Mesendoderm (in vitro differentiated cells): Measurements from ENCODE around the gene RGS10.

Experiments used
- DNase-seq: peaks from one replicate; pipeline ENCODE4 v3.0.0; 2013
- H2AK5ac ChIP-seq: 2 replicates; pipeline ENCODE4 v1.6.1; 2013; ENCODE audit warnings: low read length, inconsistent platforms
- H2BK120ac ChIP-seq: 2 replicates; pipeline ENCODE4 v1.6.1; 2013; ENCODE audit warnings: low read depth, mild to moderate bottlenecking, low read length, moderate library complexity, mixed read lengths
- H2BK15ac ChIP-seq: replicated peaks from 2 replicates; pipeline ENCODE4 v1.6.1; 2013; ENCODE audit warnings: low read depth, mild to moderate bottlenecking, moderate library complexity
- H2BK5ac ChIP-seq: 2 replicates; pipeline ENCODE4 v1.6.1; 2013; ENCODE audit warnings: low read length, inconsistent platforms
- H3K18ac ChIP-seq: 2 replicates; pipeline ENCODE4 v1.6.1; 2013; ENCODE audit warnings: mild to moderate bottlenecking, low read length, mixed read lengths
- H3K23ac ChIP-seq: one replicate; pipeline ENCODE4 v1.6.1; 2013; ENCODE audit warnings: low read length
- H3K27ac ChIP-seq: 2 replicates; pipeline ENCODE4 v1.5.1; 2013; ENCODE audit warnings: low read depth, mild to moderate bottlenecking, inconsistent platforms, low read length, moderate library complexity
- H3K27me3 ChIP-seq: 2 replicates; pipeline ENCODE4 v1.6.1; 2013; ENCODE audit warnings: low read length, control low read depth, mild to moderate bottlenecking, inconsistent platforms; ENCODE audit not compliant: insufficient read depth, poor library complexity
- H3K36me3 ChIP-seq: 2 replicates; pipeline ENCODE4 v1.6.1; 2013; ENCODE audit warnings: low read length, inconsistent platforms; ENCODE audit not compliant: control insufficient read depth, insufficient read depth
- H3K4ac ChIP-seq: one replicate; pipeline ENCODE4 v1.6.1; 2013; ENCODE audit warnings: low read depth, mild to moderate bottlenecking, low read length, moderate library complexity
- H3K4me1 ChIP-seq: 2 replicates; pipeline ENCODE4 v1.6.1; 2013; ENCODE audit warnings: low read depth, low read length, inconsistent platforms; ENCODE audit not compliant: control insufficient read depth
- H3K4me2 ChIP-seq: 2 replicates; pipeline ENCODE4 v1.6.1; 2013; ENCODE audit warnings: low read length
- H3K4me3 ChIP-seq: 2 replicates; pipeline ENCODE4 v1.5.1; 2013; ENCODE audit warnings: mild to moderate bottlenecking, low read length
- H3K56ac ChIP-seq: one replicate; pipeline ENCODE4 v1.6.1; 2013; ENCODE audit warnings: low read length
- H3K79me1 ChIP-seq: 2 replicates; pipeline ENCODE4 v1.6.1; 2013; ENCODE audit warnings: low read length, inconsistent platforms
- H3K79me2 ChIP-seq: 2 replicates; pipeline ENCODE4 v1.6.1; 2013; ENCODE audit warnings: mild to moderate bottlenecking, low read length; ENCODE audit not compliant: control insufficient read depth, insufficient read depth
- H3K9ac ChIP-seq: 2 replicates; pipeline ENCODE4 v1.6.1; 2013; ENCODE audit warnings: low read length, inconsistent platforms
- H4K5ac ChIP-seq: one replicate; pipeline ENCODE4 v1.6.1; 2013; ENCODE audit warnings: low read length
- H4K8ac ChIP-seq: one replicate; pipeline ENCODE4 v1.6.1; 2013; ENCODE audit warnings: low read depth, mild to moderate bottlenecking, control low read depth, low read length, moderate library complexity
- WGBS: extraction: QIAGEN DNeasy Blood & Tissue Kit; methylation state at CpG from one replicate; pipeline ENCODE4 v1.1.7; 2013; ENCODE audit warnings: low lambda C conversion rate, missing lambda C conversion rate; ENCODE audit not compliant: insufficient coverage; ENCODE audit errors: extremely low coverage; 5-methylcytosine and 5-hydroxymethylcytosine counted together

Gene RGS10

DNA sequence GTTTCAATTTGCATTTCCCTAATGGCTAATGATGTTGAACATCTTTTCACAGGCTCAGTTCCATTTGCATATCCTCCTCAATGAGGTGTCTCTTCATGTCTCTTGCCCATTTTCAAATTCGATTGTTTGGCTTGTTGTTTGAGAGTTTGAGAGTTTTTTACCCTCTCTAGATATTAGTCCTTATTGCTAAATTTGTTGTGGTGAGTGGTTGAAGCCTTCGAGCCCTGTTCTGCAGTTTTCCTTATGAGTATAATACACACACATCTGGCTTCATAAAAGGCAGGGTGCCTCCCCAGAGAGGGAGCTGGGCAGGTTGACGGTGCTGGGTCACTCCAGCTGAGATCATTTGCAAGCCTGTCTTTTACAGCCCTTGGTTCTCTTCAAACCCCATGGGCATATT lies 65.1 kb downstream of the RGS10 start:
- H4K5ac ChIP-seq: no peak overlapping the region
- H3K4ac ChIP-seq: no peak overlapping the region
- H2AK5ac ChIP-seq: no peak overlapping the region
- H2BK15ac ChIP-seq: no peak overlapping the region
- no peaks in the 10 kb centered on the region for H3K79me1 ChIP-seq
- DNase-seq: no peak
- H3K4me3 ChIP-seq: no peak overlapping the region
- H3K27ac ChIP-seq: no peak overlapping the region
- H2BK120ac ChIP-seq: no peak overlapping the region
- H3K27me3 ChIP-seq: peaks cover 6% of the 10 kb centered on the region
- H3K56ac ChIP-seq: no peak overlapping the region
- no peak overlapping the region for H3K4me2 ChIP-seq
- H3K23ac ChIP-seq: no peak overlapping the region
- H3K36me3 ChIP-seq: no peaks in the 10 kb centered on the region
- no peak overlapping the region for H2BK5ac ChIP-seq
- H3K79me2 ChIP-seq: no peaks in the 10 kb centered on the region
- H3K4me1 ChIP-seq: no peaks in the 10 kb centered on the region
- no peak overlapping the region for H3K18ac ChIP-seq
- H3K9ac ChIP-seq: no peak overlapping the region
- H4K8ac ChIP-seq: no peak overlapping the region
- WGBS: no CpG with 5 or more reads among the region's 3 CpGs

DNA sequence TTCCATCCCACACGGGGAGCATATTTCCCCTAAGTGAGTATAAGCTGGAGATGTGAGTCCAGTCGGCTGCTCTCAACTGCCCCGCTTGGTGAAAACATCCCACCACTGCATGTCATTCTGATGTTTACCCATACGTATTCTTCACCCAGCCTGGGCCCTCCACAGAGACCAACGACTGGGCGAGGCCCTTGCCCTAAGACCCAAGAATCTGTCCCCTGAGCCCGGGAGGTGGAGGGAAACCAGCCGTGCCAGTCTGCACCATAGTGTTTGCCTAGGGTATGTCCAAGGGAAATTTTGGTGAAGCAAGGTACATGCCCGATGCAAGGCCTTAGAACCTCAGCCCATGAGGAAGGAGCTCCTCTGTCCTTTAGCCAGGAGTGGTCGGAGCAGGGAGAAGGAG lies 67.9 kb downstream of the RGS10 start:
- Histone ChIP-seq H3K4me3 (no peak overlapping the region), H3K23ac (no peak overlapping the region), H3K56ac (no peak overlapping the region), H3K4me2 (no peak overlapping the region), H3K4me1 (no peaks in the 10 kb centered on the region), H2BK15ac (no peak overlapping the region), H4K5ac (no peak overlapping the region), H2BK5ac (no peak overlapping the region), H4K8ac (no peak overlapping the region), H3K27me3 (peaks cover 6% of the 10 kb centered on the region), H3K36me3 (no peaks in the 10 kb centered on the region), H2BK120ac (no peak overlapping the region), H2AK5ac (no peak overlapping the region), H3K79me2 (no peaks in the 10 kb centered on the region), H3K79me1 (no peaks in the 10 kb centered on the region), H3K4ac (no peak overlapping the region), H3K9ac (no peak overlapping the region), H3K27ac (no peak overlapping the region), H3K18ac (no peak overlapping the region)
- DNase-seq: no peak
- WGBS: no CpG with 5 or more reads among the region's 10 CpGs

DNA sequence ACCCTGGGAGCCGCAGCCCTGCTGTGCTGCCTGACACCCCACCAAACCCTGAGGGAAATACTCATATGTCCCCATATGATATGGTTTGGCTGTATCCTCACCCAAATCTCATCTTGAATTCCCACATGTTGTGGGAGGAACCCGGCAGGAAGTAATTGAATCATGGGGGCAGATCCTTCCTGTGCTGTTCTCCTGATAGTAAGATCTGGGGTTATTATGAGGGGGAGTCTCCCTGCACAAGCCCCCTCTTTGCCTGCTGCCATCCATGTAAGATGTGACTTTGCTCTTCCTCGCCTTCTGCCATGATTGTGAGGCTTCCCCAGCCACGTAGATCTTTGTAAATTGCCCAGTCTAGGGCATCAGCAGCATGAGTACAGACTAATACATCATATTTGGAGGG lies 68.7 kb downstream of the RGS10 start:
- no peak overlapping the region for H2BK5ac ChIP-seq

DNA sequence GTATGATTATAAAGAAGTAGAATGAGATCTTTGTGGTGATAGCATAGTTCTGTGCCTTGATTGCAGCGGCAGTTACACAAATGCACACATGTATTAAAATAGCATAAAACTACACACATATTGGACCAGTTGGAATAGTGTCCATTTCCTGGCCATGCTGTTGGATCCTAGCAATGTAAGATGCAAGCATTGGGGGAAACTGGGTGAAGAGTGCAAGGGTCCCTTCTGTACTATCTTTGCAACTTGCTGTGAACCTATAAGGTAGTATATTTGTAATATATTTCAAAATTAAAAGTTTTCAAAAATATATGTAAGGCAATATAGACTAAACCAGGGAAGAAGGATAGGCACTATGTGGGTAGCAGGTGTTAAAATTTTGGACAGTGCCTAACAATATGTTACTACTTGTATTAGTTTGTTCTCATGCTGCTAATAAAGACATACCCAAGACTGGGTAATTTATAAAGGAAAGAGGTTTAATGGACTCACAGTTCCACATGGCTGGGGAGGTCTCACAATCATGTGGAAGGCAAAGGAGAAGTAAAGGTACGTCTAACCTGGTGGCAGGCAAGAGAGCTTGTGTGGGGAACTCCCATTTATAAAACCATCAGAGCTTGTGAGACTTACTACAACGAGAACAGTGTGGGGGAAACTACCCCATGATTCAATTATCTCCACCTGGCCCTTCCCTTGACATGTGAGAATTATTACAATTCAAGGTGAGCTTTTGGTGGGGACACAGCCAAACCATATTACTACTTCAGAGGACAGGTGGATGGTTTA lies 71.4 kb downstream of the RGS10 start:
- DNase-seq: no peak
- no peaks in the 10 kb centered on the region for H3K79me2 ChIP-seq
- WGBS: no CpG with 5 or more reads among the region's 3 CpGs
- no peaks in the 10 kb centered on the region for H3K36me3 ChIP-seq
- no peak overlapping the region for H2BK15ac ChIP-seq
- no peak overlapping the region for H4K8ac ChIP-seq
- H4K5ac ChIP-seq: no peak overlapping the region
- no peak overlapping the region for H3K4me3 ChIP-seq
- no peak overlapping the region for H2BK5ac ChIP-seq
- no peak overlapping the region for H3K4ac ChIP-seq
- H3K56ac ChIP-seq: no peak overlapping the region
- H3K18ac ChIP-seq: no peak overlapping the region
- H3K79me1 ChIP-seq: no peaks in the 10 kb centered on the region
- no peak overlapping the region for H3K9ac ChIP-seq
- no peak overlapping the region for H2AK5ac ChIP-seq
- H3K27ac ChIP-seq: no peak overlapping the region
- H2BK120ac ChIP-seq: no peak overlapping the region
- no peak overlapping the region for H3K23ac ChIP-seq
- H3K4me2 ChIP-seq: no peak overlapping the region
- no peaks in the 10 kb centered on the region for H3K4me1 ChIP-seq
- H3K27me3 ChIP-seq: no peaks in the 10 kb centered on the region

More for the DNA sequence above, 68.7 kb downstream of the RGS10 start:
- H3K27ac ChIP-seq: no peak overlapping the region
- H4K8ac ChIP-seq: no peak overlapping the region
- peaks cover 6% of the 10 kb centered on the region for H3K27me3 ChIP-seq
- H2AK5ac ChIP-seq: no peak overlapping the region
- no peak overlapping the region for H3K18ac ChIP-seq
- H3K79me2 ChIP-seq: no peaks in the 10 kb centered on the region
- H3K9ac ChIP-seq: no peak overlapping the region
- no peak overlapping the region for H3K4ac ChIP-seq
- DNase-seq: no peak
- H2BK120ac ChIP-seq: no peak overlapping the region
- H2BK15ac ChIP-seq: no peak overlapping the region
- H3K36me3 ChIP-seq: no peaks in the 10 kb centered on the region
- H4K5ac ChIP-seq: no peak overlapping the region
- H3K4me2 ChIP-seq: no peak overlapping the region
- H3K56ac ChIP-seq: no peak overlapping the region
- H3K79me1 ChIP-seq: no peaks in the 10 kb centered on the region
- no CpG with 5 or more reads among the region's 4 CpGs for WGBS
- no peak overlapping the region for H3K4me3 ChIP-seq
- H3K4me1 ChIP-seq: no peaks in the 10 kb centered on the region
- H3K23ac ChIP-seq: no peak overlapping the region

DNA sequence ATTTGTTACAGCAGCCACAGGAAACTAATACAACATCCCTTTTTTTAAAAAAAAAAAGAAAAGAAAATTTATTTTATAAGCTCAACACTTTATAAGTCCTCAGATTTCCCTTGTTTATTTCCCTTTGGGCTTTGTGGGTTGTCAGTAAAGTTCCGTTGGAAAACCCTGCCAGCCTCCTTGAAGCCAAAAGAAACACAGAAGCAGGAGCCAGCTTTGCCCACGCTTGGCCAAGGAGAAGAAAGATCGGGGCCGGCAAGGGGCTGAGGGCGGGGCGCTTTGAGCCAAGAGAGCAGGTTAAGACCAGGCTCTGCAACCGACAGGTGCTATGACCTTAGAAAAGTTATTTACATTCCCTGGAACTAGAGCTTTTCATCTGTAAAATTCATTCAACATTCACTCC lies 72.7 kb downstream of the RGS10 start:
- Histone ChIP-seq H3K79me2 (no peaks in the 10 kb centered on the region), H3K4me2 (no peak overlapping the region), H3K4me3 (no peak overlapping the region), H3K23ac (no peak overlapping the region), H4K8ac (no peak overlapping the region), H2BK15ac (no peak overlapping the region), H2AK5ac (no peak overlapping the region), H3K27me3 (no peaks in the 10 kb centered on the region), H3K4ac (no peak overlapping the region), H3K9ac (no peak overlapping the region), H3K4me1 (no peaks in the 10 kb centered on the region), H3K36me3 (no peaks in the 10 kb centered on the region), H3K18ac (no peak overlapping the region), H4K5ac (no peak overlapping the region), H3K56ac (no peak overlapping the region), H2BK120ac (no peak overlapping the region), H3K27ac (no peak overlapping the region), H3K79me1 (no peaks in the 10 kb centered on the region), H2BK5ac (no peak overlapping the region)
- no peak for DNase-seq
- WGBS: no CpG with 5 or more reads among the region's 7 CpGs

DNA sequence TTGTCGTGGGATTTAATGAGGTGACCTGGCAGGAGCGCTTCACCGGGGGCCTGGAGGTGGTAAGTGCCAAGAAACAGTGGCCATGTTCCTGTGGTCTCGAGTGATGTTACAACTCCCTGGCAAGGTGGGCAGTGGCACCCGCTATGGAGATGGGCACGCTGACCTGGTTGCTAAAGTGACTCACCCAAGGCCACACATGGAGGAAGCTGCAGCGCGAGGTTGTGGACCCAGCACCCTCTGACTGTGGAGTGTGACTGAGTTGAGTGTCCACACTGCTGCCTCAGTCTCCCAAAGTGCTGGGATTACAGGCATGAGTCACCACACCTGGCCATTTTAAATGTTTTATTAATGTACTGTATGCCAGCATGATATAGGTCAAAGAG lies 73.2 kb downstream of the RGS10 start:
- Histone ChIP-seq H3K23ac (no peak overlapping the region), H2BK120ac (no peak overlapping the region), H3K4me1 (no peaks in the 10 kb centered on the region), H3K79me1 (no peaks in the 10 kb centered on the region), H3K4me2 (no peak overlapping the region), H3K9ac (no peak overlapping the region), H3K18ac (no peak overlapping the region), H3K27ac (no peak overlapping the region), H3K36me3 (no peaks in the 10 kb centered on the region), H3K79me2 (no peaks in the 10 kb centered on the region), H2BK15ac (no peak overlapping the region), H2BK5ac (no peak overlapping the region), H3K27me3 (no peaks in the 10 kb centered on the region), H3K56ac (no peak overlapping the region), H3K4me3 (no peak overlapping the region), H4K5ac (no peak overlapping the region), H4K8ac (no peak overlapping the region), H2AK5ac (no peak overlapping the region), H3K4ac (no peak overlapping the region)
- DNase-seq: no peak
- no CpG with 5 or more reads among the region's 8 CpGs for WGBS
